Measurements from ENCODE around the gene ST3GAL3. TPM values are rescaled to one million over a fixed set of nuclear protein-coding genes. Genes with fewer than 3 reads are reported as not detected.
A peak's percentile ranks its signal among the peaks of the same experiment; 100 is the strongest.

The ST3GAL3 gene
- polyA plus RNA-seq, 1 of the 3 experiments (the other 2 are of a cell fraction): 20.6 TPM

- Histone ChIP-seq H3K79me2 (ENCODE audit: insufficient read depth) (peaks cover 36% of the 10 kb centered on the region), H3K4me2 (peak overlapping the region; percentile 94), H3K27me3 (ENCODE audit: insufficient read depth) (no peaks in the 10 kb centered on the region), H3F3A (replicated peaks; ENCODE audit: insufficient read depth) (peaks cover 28% of the 10 kb centered on the region), H3K9me3 (no peaks in the 10 kb centered on the region), H2AFZ (ENCODE audit: low read depth) (no peak overlapping the region), H3K36me3 (replicated peaks in 1 of 2; ENCODE audit: control insufficient read depth in 1 of 2, insufficient read depth in 2 of 2, low read length in 1 of 2) (peaks cover 30 to 38% of the 10 kb centered on the region in 2 experiments), H4K20me1 (ENCODE audit: insufficient read depth) (no peaks in the 10 kb centered on the region), H3K27ac (ENCODE audit: low read depth in 2 of 2, low read length in 1 of 2) (peak overlapping the region in 1 of 2 experiments; percentile 73; a peak in 2 of 4 replicates), H3K4me3 (ENCODE audit: low read depth in 2 of 2, low read length in 1 of 2) (peak overlapping the region; percentile 83 to 93; a peak in 2 of 4 replicates), H3K9ac (peak overlapping the region; percentile 75; the same call in 1 of the 2 replicates), H3K4me1 (ENCODE audit: control insufficient read depth in 1 of 2, insufficient read depth in 2 of 2, low read depth in 1 of 2, low read length in 1 of 2) (peaks cover 13 to 20% of the 10 kb centered on the region in 2 experiments; a peak in 3 of 4 replicates), H3K9me2 (no peaks in the 10 kb centered on the region)
- DNase-seq: peak; percentile 16
- TF ChIP-seq RCOR1 (IDR thresholded peaks at IDR 0.05; ENCODE audit: low read length): no peak
- TF ChIP-seq, protein P1, sequence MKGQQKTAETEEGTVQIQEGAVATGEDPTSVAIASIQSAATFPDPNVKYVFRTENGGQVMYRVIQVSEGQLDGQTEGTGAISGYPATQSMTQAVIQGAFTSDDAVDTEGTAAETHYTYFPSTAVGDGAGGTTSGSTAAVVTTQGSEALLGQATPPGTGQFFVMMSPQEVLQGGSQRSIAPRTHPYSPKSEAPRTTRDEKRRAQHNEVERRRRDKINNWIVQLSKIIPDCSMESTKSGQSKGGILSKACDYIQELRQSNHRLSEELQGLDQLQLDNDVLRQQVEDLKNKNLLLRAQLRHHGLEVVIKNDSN (IDR thresholded peaks at IDR 0.05; ENCODE audit: borderline replicate concordance, low read depth): no peak
- no peak for TF ChIP-seq MXI1 (IDR thresholded peaks at IDR 0.05; ENCODE audit: low read depth, low read length)
- no peak for TF ChIP-seq PBX3 (IDR thresholded peaks at IDR 0.05)
- no peak for TF ChIP-seq JUND (IDR thresholded peaks at IDR 0.05)
- no peak for TF ChIP-seq MAX (IDR thresholded peaks at IDR 0.05; ENCODE audit: low read depth)
- TF ChIP-seq, protein P2, sequence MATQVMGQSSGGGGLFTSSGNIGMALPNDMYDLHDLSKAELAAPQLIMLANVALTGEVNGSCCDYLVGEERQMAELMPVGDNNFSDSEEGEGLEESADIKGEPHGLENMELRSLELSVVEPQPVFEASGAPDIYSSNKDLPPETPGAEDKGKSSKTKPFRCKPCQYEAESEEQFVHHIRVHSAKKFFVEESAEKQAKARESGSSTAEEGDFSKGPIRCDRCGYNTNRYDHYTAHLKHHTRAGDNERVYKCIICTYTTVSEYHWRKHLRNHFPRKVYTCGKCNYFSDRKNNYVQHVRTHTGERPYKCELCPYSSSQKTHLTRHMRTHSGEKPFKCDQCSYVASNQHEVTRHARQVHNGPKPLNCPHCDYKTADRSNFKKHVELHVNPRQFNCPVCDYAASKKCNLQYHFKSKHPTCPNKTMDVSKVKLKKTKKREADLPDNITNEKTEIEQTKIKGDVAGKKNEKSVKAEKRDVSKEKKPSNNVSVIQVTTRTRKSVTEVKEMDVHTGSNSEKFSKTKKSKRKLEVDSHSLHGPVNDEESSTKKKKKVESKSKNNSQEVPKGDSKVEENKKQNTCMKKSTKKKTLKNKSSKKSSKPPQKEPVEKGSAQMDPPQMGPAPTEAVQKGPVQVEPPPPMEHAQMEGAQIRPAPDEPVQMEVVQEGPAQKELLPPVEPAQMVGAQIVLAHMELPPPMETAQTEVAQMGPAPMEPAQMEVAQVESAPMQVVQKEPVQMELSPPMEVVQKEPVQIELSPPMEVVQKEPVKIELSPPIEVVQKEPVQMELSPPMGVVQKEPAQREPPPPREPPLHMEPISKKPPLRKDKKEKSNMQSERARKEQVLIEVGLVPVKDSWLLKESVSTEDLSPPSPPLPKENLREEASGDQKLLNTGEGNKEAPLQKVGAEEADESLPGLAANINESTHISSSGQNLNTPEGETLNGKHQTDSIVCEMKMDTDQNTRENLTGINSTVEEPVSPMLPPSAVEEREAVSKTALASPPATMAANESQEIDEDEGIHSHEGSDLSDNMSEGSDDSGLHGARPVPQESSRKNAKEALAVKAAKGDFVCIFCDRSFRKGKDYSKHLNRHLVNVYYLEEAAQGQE (IDR thresholded peaks at IDR 0.05; ENCODE audit: low read depth, low read length): no peak
- WGBS (ENCODE audit: low lambda C conversion rate): 67% methylated on average over 3 of the region's 5 CpGs
- ChIA-PET CTCF (interaction anchor here (1.4 to 2.1 kb wide), 5 partner anchors 58 to 287 kb away, joined by 3 to 12 read pairs (median 4); partner anchors contain the start of gene IPO13), POLR2A (interaction anchor here (0.9 to 1.8 kb wide), 5 partner anchors 13 to 228 kb away, joined by 3 to 7 read pairs (median 4); partner anchors contain the start of genes KDM4A and PTPRF)
Observed at GRCh38 chr1:43705982-43706597, 1.2 kb upstream of the ST3GAL3 start.

- peak overlapping the region; percentile 41 to 73; a peak in 3 of 4 replicates for H3K27ac ChIP-seq (ENCODE audit: low read depth in 2 of 2, low read length in 1 of 2)
- ChIA-PET POLR2A (interaction anchor here (0.7 to 1.8 kb wide), 7 partner anchors 13 to 228 kb away, joined by 3 to 7 read pairs (median 4); partner anchors contain the start of genes KDM4A and PTPRF), CTCF (interaction anchor here (0.8 to 2.1 kb wide), 6 partner anchors 57 to 286 kb away, joined by 3 to 12 read pairs (median 4); partner anchors contain the start of gene IPO13)
- H3K9me2 ChIP-seq: no peaks in the 10 kb centered on the region
- DNase-seq: peak; percentile 39
- 16% methylated on average over 23 of the region's 30 CpGs for WGBS (ENCODE audit: low lambda C conversion rate)
- H3K4me3 ChIP-seq (ENCODE audit: low read depth in 2 of 2, low read length in 1 of 2): peak overlapping the region; percentile 83 to 93
- no peaks in the 10 kb centered on the region for H3K9me3 ChIP-seq
- peaks cover 24 to 34% of the 10 kb centered on the region in 2 experiments for H3K36me3 ChIP-seq (replicated peaks in 1 of 2; ENCODE audit: control insufficient read depth in 1 of 2, insufficient read depth in 2 of 2, low read length in 1 of 2)
- H2AFZ ChIP-seq (ENCODE audit: low read depth): peak overlapping the region; percentile 40; the same call in 1 of the 2 replicates
- peaks cover 36% of the 10 kb centered on the region for H3K79me2 ChIP-seq (ENCODE audit: insufficient read depth)
- peak overlapping the region; percentile 94 for H3K4me2 ChIP-seq
- TF ChIP-seq NFIC (IDR thresholded peaks at IDR 0.05; ENCODE audit: borderline replicate concordance) (no peak), JUND (IDR thresholded peaks at IDR 0.05) (0 out of 2 replicates have a peak, but pooled peaks have one; percentile 7)
- no peaks in the 10 kb centered on the region for H3K27me3 ChIP-seq (ENCODE audit: insufficient read depth)
- H3K9ac ChIP-seq: peak overlapping the region; percentile 75
- no peaks in the 10 kb centered on the region for H4K20me1 ChIP-seq (ENCODE audit: insufficient read depth)
- H3F3A ChIP-seq (replicated peaks; ENCODE audit: insufficient read depth): peaks cover 34% of the 10 kb centered on the region
- peaks cover 13 to 24% of the 10 kb centered on the region in 2 experiments for H3K4me1 ChIP-seq (ENCODE audit: control insufficient read depth in 1 of 2, insufficient read depth in 2 of 2, low read depth in 1 of 2, low read length in 1 of 2)
Observed at GRCh38 chr1:43706598-43707189, 642 bp upstream of the ST3GAL3 start.

All from SK-N-SH (cell line).